HG03558 (cell line): ENCODE measurements around the gene PPP4R1.

Experiments
- ATAC-seq: cut with Tn5 transposase; IDR thresholded peaks from one replicate; pipeline ENCODE4 v1.9.1; 2021; ENCODE audit warnings: moderate number of reproducible peaks; ENCODE audit not compliant: unreplicated experiment; ENCODE audit errors: extremely low read depth

The PPP4R1 gene

DNA sequence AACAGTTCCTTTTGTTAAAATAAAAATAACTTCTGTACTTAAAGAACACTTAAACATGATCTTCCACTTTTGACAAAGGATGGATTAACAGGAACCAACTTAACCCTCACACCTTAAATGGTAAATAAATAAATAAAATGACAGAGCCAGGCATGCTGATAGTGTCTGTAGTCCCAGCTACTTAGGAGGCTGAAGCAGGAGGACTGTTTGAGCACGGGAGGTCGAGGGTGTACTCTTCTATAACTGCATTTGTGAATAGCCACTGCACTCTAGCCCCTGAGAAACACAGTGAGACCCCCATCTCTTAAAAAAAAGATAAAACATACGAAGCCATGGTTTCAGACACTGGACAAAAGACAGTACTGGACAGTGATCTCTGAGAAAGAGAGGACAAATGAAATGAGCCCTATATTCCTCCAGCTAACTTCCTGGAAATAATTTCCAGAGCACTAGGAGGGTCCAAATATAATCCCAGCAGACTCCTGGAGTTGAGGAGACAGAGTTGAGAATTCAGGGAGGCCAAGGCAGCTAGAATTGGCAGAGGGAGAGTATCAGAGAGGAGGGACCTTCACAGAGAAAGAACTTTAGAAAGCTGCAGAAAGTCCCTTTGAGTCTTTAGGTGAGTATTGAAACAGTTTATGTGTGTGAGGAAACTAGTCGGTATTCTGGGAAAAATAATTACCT lies 17.4 kb downstream of the PPP4R1 start:
- no peak for ATAC-seq

DNA sequence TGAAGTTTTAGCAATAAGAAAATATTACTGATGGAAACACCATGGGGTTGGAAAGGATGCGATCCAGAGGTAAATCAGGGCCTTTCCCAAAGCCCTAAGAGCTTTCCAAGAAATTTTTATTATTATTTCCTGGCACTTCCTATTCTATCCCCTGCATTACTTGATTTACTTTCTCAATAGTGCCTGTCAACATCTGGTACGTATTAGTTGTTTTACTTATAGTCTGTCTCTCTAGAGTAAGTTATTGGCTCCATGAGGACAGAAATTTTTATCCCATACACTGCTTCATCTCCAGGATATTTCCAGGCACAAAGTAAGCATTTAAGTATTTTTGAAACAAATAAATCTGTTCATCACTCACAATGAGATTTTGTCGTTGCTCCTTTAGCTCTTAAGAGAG lies 18.1 kb downstream of the PPP4R1 start:
- no peak for ATAC-seq

DNA sequence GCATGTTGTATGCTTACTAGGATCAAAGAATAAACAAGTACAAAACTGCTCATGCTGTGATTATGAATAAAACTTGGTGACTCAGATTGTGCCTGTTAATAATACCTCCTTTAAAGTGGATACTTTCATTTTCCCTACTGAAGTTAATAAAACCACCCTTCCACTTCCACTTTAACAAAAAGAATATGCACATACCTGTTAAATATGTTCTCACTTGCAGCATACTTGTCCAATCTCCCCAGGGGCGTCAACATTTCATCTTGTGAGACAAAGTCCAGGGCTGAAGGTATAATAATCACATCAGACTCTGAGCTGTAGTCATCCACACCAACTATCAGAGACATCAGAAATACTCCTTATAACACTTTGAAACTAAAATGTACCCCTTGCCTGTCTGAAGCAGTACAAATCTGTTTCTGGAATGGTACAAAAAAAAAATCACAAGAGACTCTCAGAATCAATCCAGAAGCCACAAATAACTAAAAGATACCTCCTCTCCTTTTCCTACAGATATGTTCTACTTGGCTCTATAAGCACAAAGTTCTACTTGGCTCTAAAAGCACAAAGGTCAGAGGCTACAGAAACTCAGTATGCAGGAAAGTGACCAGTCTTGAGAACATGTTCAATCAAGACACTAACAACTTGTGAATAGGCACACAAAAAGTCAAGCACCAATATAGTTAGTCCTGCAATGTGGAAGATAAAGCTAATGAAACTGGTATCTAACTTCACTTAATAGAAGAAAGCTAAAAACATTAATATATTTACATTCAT lies 19.3 kb downstream of the PPP4R1 start:
- no peak for ATAC-seq

DNA sequence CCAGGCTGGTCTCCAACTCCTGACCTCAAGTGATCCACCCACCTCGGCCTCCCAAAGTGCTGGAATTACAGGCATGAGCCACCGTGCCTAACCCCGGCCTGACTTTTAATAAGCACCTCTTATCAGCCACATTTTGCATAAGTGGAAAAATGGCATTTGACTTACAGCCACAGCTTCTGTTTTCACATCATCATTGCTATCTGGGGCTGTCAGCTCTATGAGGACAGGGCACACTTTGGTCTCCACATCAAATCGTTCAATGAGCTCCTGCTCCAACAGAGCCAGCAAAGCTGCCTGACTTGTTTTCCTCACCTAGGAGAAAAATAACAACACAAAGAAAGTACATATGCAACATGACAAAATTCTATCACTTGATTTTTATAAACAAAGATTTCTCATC lies 26.4 kb downstream of the PPP4R1 start:
- ATAC-seq = no peak

DNA sequence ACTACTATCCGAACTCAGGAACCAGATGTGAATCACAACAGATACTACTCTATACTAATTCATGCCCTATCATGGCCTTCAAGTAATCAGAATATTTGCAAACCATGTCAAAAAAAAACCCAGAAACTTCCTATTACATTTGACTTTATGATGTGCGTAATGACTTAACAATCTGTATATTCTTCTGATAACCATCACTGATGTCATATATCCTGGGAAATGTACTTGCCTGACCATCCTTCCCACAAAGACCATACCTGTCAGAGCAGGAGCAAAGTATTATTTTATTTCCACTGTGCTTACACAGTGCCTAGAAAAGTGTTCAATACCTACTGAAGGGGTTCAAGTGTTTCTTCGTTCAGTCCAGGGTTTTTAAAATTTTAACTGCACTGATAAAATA lies 27.5 kb downstream of the PPP4R1 start:
- ATAC-seq = no peak

DNA sequence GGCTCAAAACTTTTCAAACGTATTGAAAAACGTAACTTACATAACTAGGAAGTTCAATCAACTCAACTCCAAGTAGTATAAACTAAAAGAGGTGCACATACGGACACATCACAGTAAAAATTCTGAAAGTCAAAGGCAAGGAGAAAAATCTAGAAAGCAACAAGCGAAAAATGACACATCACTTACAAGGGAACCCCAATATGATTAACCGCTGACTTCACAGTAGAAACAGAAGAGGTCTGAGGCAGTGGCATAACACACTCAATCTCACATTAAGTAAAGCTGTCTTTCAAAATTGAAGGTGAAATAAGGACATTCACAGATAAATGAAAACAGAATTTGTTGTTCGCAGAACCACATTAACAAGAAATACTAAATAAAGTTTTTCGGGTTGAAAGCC lies 32.7 kb downstream of the PPP4R1 start:
- no peak for ATAC-seq

DNA sequence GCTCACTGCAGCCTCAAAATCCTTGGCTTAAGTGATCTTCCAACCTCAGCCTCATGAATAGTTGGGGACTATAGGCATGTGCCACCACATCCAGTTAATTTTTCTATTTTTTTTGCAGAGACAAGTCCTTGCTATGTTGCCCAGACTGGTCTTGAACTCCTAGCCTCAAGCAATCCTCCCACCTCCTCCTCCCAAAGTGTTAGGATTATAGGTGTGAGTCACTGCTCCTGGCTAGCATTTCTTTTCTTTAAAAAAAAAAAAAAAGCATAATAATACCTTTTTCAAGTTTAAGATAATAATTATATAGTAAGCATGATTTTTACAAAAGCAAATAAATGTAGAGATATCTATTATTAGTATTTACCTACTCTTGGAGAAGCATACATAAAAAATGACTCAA lies 36.1 kb downstream of the PPP4R1 start:
- ATAC-seq = no peak

DNA sequence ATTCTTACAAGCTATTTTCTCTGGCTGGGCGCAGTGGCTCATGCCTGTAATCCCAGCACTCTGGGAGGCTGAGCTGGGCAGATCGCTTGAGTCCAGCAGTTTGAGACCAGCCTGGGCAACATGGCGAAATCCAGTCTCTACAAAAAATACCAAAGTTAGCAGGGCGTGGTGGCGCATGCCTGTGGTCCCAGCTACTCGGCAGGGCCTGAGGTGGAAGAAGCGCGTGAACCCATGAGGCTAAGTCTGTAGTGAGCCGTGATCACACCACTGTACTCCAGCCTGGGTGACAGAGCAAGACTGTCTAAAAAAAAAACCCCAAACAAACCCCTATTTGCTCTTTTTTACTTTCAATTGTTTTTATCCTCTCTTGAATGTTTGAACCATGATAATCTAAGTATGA lies 37.0 kb downstream of the PPP4R1 start:
- no peak for ATAC-seq

DNA sequence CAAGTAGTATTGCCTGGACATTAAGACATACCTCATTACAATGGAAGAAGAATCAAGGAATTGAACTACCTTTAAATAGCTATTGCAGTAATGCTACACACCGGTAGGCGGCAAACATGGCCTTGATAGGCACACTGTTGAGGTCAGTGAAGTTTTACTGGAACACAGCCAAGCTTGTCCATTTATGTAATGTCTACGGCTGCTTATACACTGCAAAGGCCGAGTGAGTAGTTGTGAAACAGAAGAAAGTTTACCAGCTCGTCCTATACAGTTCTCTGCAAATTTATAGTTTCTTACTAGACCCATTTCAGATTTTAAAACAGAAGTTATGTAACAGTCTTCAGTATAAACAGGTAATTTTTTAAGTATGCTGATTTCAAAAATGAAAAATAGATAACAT lies 38.8 kb downstream of the PPP4R1 start:
- no peak for ATAC-seq

DNA sequence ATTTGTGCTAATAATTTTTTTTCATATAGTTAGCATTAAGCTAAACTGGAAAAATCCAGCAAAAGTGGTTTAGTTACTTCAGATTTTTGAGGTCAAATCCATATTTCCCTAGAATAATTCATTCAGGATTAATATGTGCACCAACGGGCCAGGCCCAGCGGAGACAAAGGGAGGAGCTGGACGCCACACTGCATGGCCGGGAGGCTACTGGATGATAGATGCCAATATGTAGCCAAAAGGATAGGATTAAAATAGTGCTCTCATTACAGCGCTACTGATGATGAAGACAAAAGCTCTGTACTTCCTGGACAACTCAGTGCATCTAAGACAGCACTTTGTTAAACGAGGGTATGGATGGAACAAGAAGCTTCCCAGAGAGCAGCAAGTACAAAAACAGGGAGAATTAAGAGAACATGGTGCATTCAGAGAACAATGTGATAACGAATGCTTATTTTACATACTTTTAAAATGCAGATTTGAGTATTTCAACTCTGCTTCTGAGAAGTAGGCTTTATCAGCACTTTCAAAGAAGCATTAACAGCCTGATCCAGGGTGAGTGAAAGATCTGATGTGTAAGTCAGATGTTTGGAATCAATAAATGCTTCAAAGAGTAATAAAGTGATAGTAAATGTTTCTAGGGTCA lies 39.8 kb downstream of the PPP4R1 start:
- ATAC-seq = no peak

DNA sequence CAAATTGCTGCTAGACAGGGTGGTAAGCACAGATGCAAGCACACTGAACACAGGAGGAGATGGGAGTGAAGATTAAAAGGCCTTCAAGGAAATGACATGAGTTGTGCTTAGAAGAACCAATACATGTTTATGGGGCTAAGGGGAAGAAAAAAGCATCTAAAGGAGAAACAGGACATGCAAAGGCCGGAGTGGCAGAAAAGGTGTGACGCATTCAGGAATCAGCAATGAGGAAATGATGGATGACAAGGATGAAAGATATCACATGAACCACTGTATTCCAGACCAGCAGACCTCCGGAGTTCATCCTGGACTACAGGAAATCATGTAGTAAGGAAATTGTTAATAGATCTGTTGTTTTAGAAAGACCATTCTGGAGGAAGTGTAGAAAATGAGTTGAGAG lies 42.8 kb downstream of the PPP4R1 start:
- ATAC-seq = no peak

DNA sequence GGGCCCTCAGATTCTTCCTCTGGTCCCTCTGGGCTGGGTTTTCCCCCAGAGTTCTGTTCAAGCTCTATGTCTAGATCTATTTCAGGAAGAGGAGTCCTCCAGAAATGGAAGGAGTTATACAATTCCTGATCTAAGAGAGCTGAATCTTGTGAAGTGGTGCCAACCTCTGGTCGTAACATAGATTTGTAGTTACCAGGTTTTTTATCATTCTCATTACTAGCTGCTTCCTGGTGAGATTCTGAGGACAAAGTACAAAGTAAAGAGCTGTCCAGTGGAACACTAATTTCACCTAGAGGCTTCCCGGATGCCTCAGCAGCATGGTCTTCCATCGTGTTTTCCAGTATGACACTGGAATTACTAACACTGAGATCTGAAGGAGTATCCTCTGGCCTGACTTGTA lies 44.1 kb downstream of the PPP4R1 start:
- no peak for ATAC-seq

DNA sequence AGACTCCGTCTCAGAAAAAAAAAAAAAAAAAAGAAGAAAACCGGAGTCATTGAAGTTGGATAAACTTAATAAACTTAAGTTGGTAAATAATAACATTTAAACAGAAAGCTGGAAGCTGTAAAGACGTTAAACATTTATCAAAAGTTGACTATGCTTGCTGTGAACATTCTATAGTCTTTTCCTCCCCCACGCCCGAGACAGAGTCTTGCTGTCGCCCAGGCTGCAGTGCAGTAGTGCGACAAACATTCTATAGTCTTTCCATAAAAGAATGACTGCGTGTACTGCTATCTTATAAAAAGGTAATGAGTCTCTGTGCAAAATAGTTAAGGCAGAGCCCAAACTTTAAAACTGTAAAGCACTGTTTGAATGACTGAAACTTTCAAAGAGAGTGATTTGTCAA lies 45.2 kb downstream of the PPP4R1 start:
- no peak for ATAC-seq

DNA sequence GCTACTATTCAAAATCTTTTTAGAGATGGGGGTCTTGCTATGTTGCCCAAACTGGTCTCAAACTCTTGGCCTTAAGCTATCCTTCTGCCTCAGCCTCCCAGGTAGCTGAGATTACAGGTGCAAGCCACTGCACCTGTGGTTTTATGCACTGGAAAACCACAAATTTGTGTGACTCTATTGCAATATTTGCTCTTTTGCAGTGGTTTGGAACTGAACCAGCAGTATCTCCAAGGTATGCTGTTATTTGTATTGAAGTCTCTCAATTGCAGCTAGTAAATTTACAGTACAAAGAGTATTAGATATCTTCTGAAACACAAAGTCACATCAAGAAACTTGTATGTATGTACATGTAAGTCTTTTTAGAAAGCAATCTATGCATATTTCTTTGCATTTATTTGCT lies 46.2 kb downstream of the PPP4R1 start:
- no peak for ATAC-seq

DNA sequence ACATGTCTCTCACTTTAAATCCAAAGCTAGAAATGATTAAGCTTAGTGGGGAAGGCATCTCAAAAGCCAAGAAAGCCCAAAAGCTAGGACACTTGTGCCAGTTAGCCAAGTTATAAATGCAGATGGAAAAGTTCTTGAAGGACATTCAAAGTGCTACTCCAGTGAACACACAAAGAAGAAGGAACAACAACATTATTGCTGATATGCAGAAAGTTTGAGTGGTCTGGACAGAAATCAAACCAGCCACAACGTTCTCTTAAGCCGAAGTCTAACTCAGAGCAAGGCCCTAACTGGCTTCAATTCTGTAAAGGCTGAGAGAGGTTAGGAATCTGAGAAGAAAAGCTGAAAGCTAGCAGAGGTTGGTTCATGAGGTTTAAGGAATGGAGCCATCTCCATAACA lies 49.0 kb downstream of the PPP4R1 start:
- ATAC-seq = no peak

DNA sequence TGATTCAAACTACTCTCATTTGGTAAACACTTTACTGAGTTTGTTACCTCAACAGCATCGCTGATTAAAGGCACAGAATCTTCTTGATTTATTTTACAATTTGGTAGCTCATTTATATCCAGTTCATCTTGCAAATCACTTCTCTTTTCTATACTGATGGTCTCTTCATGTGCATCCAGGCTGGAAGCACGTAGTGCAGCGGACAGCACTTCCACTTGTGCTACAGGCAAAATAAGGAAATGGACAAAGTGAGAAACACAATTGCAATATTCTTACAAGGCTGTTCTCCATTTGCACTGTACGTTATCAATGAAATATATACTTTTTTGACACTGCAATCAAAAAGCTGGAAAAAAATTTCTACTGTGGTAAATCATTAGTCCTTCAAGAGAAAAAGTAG lies 51.0 kb downstream of the PPP4R1 start:
- ATAC-seq = no peak

DNA sequence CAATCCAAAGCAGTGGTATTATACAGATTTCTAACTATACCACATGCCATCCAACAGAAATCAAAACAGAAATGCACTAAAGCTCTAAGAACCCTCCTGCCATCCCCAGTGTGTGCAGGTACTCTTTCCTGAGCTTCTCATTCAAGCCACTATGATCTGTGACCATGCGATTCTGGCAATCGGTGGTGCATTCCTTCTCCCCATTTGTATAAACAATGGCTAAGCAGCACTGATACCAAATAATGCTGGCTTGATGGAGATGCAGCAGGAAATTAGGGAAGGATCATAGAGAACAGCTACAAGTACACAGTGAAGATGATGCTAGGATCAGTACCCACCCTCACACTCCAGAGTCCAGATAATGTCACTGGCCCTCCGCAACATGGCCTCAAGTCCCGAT lies 51.8 kb downstream of the PPP4R1 start:
- no peak for ATAC-seq

DNA sequence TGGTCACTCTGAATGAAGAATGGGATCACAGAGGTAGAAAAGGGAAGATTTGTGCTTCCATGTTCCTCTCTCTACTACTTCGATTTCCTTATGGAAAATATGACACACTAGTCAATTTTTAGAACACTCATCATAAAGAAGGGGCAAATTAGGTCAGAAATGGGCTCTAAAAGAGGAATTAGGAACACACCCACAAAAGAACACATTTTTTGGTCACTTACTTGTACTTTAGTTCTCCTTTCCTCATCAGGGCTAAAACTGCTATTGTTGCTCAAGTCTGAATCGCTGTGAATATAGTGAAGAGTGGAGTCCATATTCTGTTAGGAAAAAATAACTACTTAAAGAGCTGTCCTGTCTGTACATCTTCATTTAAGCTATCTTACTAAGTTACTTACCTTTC lies 52.6 kb downstream of the PPP4R1 start:
- ATAC-seq = no peak

DNA sequence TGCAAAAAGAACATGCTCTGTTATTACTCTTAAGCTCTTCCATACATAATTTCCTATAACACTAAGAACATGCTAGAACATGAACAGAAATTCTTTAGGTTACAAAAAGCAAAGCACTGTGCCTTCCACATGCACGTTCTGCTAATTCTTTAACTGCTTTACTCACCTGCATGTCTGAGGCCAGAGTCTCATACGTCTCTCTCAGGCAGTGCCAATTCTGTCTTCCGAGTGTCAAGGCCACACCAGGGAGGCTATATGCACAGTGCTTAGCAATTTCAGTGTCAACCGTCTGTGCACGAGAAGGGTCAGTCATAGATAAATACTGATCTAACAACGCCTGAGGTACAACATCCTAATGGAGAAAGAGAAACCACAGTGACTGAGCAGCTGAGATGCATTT lies 55.1 kb downstream of the PPP4R1 start:
- no peak for ATAC-seq

DNA sequence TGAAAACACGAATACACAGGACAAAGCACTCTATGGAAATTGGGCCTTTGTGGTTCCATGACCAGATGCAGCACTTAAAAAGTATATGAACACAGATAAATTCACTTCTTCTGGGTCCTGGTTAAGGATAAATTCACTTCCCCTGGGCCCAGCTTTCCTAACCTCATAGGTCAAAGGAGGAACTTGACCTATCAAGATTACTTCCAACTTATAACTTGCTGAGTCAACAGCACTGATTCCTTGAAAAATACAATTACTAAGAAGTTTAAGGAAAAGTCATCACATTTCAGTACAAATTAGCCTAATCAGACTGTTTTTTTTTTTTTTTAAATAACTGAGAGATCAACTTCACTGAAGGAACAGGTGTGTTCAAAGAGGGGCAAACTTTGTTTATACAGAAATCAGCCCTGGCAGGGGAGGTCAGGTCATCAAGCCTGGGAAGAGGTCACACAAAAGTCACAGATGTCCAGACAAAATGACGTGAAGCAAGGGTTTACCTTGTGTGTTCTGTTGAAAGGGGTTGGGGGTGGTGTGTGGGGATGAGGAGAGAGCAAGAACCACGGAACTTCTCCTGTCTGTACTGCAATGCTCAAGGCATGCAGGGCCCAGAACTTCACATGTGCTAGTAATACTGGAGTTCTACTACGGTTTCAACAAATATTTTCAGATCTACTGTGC lies 55.8 kb downstream of the PPP4R1 start:
- ATAC-seq = no peak
